HEK293 (cell line): ENCODE data around the gene FLNC.

Source experiments
- BCL11B ChIP-seq: fragments of 450-650 bp; formaldehyde crosslinking; IDR thresholded peaks from 2 replicates; pipeline ENCODE4 v1.5.1; 2016; ENCODE audit warnings: low read depth, missing biosample characterization, missing genetic modification characterization
- BCL6B ChIP-seq: fragments of 450-650 bp; formaldehyde crosslinking; IDR thresholded peaks from 2 replicates; pipeline ENCODE4 v1.5.1; 2017; ENCODE audit warnings: missing biosample characterization, missing genetic modification characterization
- HOXA7 ChIP-seq: sonication (generic); formaldehyde crosslinking; IDR thresholded peaks from 2 replicates; pipeline ENCODE4 v1.8.1; 2022; ENCODE audit warnings: missing genetic modification reagents, borderline replicate concordance
- HOXD13 ChIP-seq: sonication (generic); formaldehyde crosslinking; IDR thresholded peaks from 2 replicates; pipeline ENCODE4 v1.8.0; 2022; ENCODE audit warnings: missing genetic modification reagents, borderline replicate concordance
- REST ChIP-seq: fragments of 450-650 bp; formaldehyde crosslinking; IDR thresholded peaks from 2 replicates; pipeline ENCODE4 v1.5.1; 2016; ENCODE audit warnings: missing biosample characterization, missing genetic modification characterization
- SCRT2 ChIP-seq: fragments of 450-650 bp; formaldehyde crosslinking; IDR thresholded peaks from 2 replicates; pipeline ENCODE4 v1.5.1; 2016; ENCODE audit warnings: missing biosample characterization, missing genetic modification characterization
- ZBTB1 ChIP-seq: fragments of 450-650 bp; formaldehyde crosslinking; IDR thresholded peaks from 2 replicates; pipeline ENCODE4 v1.5.1; 2016; ENCODE audit warnings: missing biosample characterization, missing genetic modification characterization
- ZBTB49 ChIP-seq: fragments of 450-650 bp; formaldehyde crosslinking; IDR thresholded peaks from 2 replicates; pipeline ENCODE4 v1.5.1; 2016; ENCODE audit warnings: missing biosample characterization, missing genetic modification characterization, low read depth
- ZBTB6 ChIP-seq: fragments of 450-650 bp; formaldehyde crosslinking; IDR thresholded peaks from 2 replicates; pipeline ENCODE4 v1.5.1; 2017; ENCODE audit warnings: missing biosample characterization, missing genetic modification characterization
- ZBTB7A ChIP-seq: fragments of 450-650 bp; formaldehyde crosslinking; IDR thresholded peaks from 2 replicates; pipeline ENCODE4 v1.5.1; 2016; ENCODE audit warnings: low read depth, missing biosample characterization, missing genetic modification characterization
- ZNF146 ChIP-seq: fragments of 450-650 bp; formaldehyde crosslinking; IDR thresholded peaks from 2 replicates; pipeline ENCODE4 v1.5.1; 2016; ENCODE audit warnings: missing biosample characterization, missing genetic modification characterization
- ZNF202 ChIP-seq: fragments of 450-650 bp; formaldehyde crosslinking; IDR thresholded peaks from 2 replicates; pipeline ENCODE4 v1.5.1; 2016; ENCODE audit warnings: missing biosample characterization, missing genetic modification characterization, borderline replicate concordance
- ZNF221 ChIP-seq: fragments of 450-650 bp; formaldehyde crosslinking; IDR thresholded peaks from 2 replicates; pipeline ENCODE4 v1.5.1; 2017; ENCODE audit warnings: missing biosample characterization, missing genetic modification characterization, borderline replicate concordance
- ZNF266 ChIP-seq: fragments of 450-650 bp; formaldehyde crosslinking; IDR thresholded peaks from 2 replicates; pipeline ENCODE4 v1.5.1; 2016; ENCODE audit warnings: missing biosample characterization, missing genetic modification characterization, low read depth
- ZNF530 ChIP-seq: fragments of 450-650 bp; formaldehyde crosslinking; IDR thresholded peaks from 2 replicates; pipeline ENCODE4 v1.5.1; 2016; ENCODE audit warnings: low read depth, missing biosample characterization, missing genetic modification characterization
- ZNF561 ChIP-seq: fragments of 450-650 bp; IDR thresholded peaks from 2 replicates; pipeline ENCODE4 v1.5.1; 2018; ENCODE audit warnings: missing biosample characterization, missing genetic modification characterization, borderline replicate concordance
- ZNF596 ChIP-seq: fragments of 450-650 bp; IDR thresholded peaks from 2 replicates; pipeline ENCODE4 v1.5.0; 2018; ENCODE audit warnings: missing biosample characterization, mild to moderate bottlenecking, missing genetic modification characterization, moderate library complexity
- ZNF658 ChIP-seq: fragments of 450-650 bp; formaldehyde crosslinking; IDR thresholded peaks from 2 replicates; pipeline ENCODE4; 2016; ENCODE audit warnings: missing biosample characterization, missing genetic modification characterization
- ZNF677 ChIP-seq: fragments of 450-650 bp; IDR thresholded peaks from 2 replicates; pipeline ENCODE4 v1.5.0; 2018; ENCODE audit warnings: missing biosample characterization, mild to moderate bottlenecking, missing genetic modification characterization, moderate library complexity
- ZNF830 ChIP-seq: fragments of 450-650 bp; IDR thresholded peaks from 2 replicates; pipeline ENCODE4 v1.5.0; 2018; ENCODE audit warnings: missing biosample characterization, missing genetic modification characterization, low read depth, mild to moderate bottlenecking, moderate library complexity
- ZNF843 ChIP-seq: fragments of 450-650 bp; formaldehyde crosslinking; IDR thresholded peaks from 2 replicates; pipeline ENCODE4 v1.5.1; 2016; ENCODE audit warnings: missing biosample characterization, missing genetic modification characterization
- ZSCAN23 ChIP-seq: fragments of 450-650 bp; formaldehyde crosslinking; IDR thresholded peaks from 2 replicates; pipeline ENCODE4 v1.5.1; 2016; ENCODE audit warnings: missing biosample characterization, missing genetic modification characterization
- ZSCAN4 ChIP-seq: fragments of 450-650 bp; formaldehyde crosslinking; IDR thresholded peaks from 2 replicates; pipeline ENCODE4 v1.5.1; 2017; ENCODE audit warnings: missing biosample characterization, missing genetic modification characterization
- ZSCAN5A ChIP-seq: fragments of 450-650 bp; formaldehyde crosslinking; IDR thresholded peaks from 2 replicates; pipeline ENCODE4 v1.5.1; 2016; ENCODE audit warnings: missing biosample characterization, missing genetic modification characterization
- ZXDB ChIP-seq: fragments of 450-650 bp; formaldehyde crosslinking; IDR thresholded peaks from 2 replicates; pipeline ENCODE4 v1.5.1; 2016; ENCODE audit warnings: missing biosample characterization, missing genetic modification characterization
- TF ChIP-seq, protein P1 (sequence below): fragments of 450-650 bp; IDR thresholded peaks from 2 replicates; pipeline ENCODE4 v1.5.1; 2018; ENCODE audit warnings: missing biosample characterization, mild to moderate bottlenecking, missing genetic modification characterization

FLNC gene

DNA sequence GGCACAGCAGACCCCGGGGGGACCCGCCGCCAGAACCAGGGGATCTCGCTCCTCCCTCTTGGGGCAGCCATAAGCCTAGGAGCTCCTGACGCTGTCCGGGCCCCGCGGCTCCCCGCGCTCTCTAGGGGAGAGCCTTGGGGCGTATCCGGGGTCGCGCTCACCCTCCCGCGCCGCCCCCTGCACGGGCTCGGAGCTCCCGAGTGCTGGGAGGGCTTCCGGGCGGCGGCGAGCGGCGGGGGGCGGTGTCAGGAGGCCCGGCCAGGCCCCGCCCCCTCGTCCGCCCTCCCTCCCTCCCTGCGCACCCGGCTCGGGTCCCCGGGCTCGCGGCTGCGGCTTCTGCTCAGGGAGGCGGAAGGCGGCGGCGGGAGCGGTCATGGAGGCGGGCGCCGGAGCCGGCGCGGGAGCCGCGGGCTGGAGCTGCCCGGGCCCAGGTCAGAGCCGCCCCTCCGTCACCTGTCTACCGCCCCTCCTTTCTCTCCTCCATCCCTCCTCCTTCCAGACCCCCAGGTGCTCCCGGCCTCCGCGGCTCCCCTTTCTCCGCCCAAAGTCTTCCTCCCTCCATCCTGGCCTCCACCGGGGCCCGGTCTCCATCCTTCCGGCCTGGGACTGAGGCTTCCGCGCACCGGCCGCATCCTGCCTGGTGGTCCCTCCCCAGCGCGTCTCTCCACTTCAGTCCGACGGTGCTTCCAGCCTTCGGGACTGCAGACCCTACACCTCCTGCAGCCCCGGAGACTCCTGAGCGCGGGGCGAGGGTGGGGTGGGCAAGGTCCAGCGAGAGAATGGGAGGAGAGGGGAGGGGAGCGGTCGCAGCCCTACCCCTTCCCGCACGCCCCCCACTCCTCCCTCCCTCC is 38.9 kb upstream of the FLNC start, which contains the start of gene CCDC136 (continued):
- TF ChIP-seq ZNF830 (tag by site-specific recombination) = no peak
- no peak for TF ChIP-seq ZNF221
- TF ChIP-seq SCRT2 (tag by site-specific recombination) = no peak
- TF ChIP-seq REST = no peak
- no peak for TF ChIP-seq BCL6B (tag by site-specific recombination)
- no peak for TF ChIP-seq ZBTB1 (tag by site-specific recombination)
- no peak for TF ChIP-seq ZBTB49 (tag by site-specific recombination)
- TF ChIP-seq ZSCAN4 = no peak
- no peak for TF ChIP-seq ZSCAN23
- peak; percentile 70; the same call in 1 of the 2 replicates for TF ChIP-seq ZBTB7A
- no peak for TF ChIP-seq ZNF202 (tag by site-specific recombination)
- TF ChIP-seq ZNF596 (tag by site-specific recombination) = no peak
- TF ChIP-seq ZBTB6 (tag by site-specific recombination) = peak; percentile 100
- TF ChIP-seq ZXDB = no peak; the same call in none of the 2 replicates
- TF ChIP-seq ZNF530 = no peak
- no peak for TF ChIP-seq ZNF677 (tag by site-specific recombination)
- no peak for TF ChIP-seq HOXD13 (CRISPR knock-in tag)
- no peak for TF ChIP-seq ZNF658
- peak; percentile 60 for TF ChIP-seq ZNF843 (tag by site-specific recombination)
- no peak for TF ChIP-seq ZSCAN5A (tag by site-specific recombination)
- TF ChIP-seq HOXA7 = no peak
- TF ChIP-seq ZNF146 (tag by site-specific recombination) = 0 out of 2 replicates have a peak, but pooled peaks have one; percentile 20
- TF ChIP-seq ZNF266 (tag by site-specific recombination) = no peak
- TF ChIP-seq BCL11B (tag by site-specific recombination) = no peak
- TF ChIP-seq ZNF561 (tag by site-specific recombination) = peak; percentile 64; the same call in 1 of the 2 replicates
- TF ChIP-seq, protein P1, sequence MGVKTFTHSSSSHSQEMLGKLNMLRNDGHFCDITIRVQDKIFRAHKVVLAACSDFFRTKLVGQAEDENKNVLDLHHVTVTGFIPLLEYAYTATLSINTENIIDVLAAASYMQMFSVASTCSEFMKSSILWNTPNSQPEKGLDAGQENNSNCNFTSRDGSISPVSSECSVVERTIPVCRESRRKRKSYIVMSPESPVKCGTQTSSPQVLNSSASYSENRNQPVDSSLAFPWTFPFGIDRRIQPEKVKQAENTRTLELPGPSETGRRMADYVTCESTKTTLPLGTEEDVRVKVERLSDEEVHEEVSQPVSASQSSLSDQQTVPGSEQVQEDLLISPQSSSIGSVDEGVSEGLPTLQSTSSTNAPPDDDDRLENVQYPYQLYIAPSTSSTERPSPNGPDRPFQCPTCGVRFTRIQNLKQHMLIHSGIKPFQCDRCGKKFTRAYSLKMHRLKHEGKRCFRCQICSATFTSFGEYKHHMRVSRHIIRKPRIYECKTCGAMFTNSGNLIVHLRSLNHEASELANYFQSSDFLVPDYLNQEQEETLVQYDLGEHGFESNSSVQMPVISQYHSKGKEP (tag by site-specific recombination) = no peak
